HL-60 (cell line): ENCODE results near the gene ZNF275.

ENCODE experiments used
- DNase-seq, 2 experiments: peaks; one replicate each; pipeline ENCODE4 v3.0.0-alpha.2; 2010 to 2020; ENCODE audit warnings: low read depth in 1 of 2, low spot score in 1 of 2
- H3K27ac ChIP-seq: fragments of 250-450 bp; sonication (Bioruptor Pico); replicated peaks from 2 replicates; pipeline ENCODE4 v1.5.1; 2020; ENCODE audit warnings: mild to moderate bottlenecking, moderate library complexity
- H3K27me3 ChIP-seq: fragments of 250-450 bp; sonication (Bioruptor Pico); 2 replicates; pipeline ENCODE4 v1.5.1; 2021; ENCODE audit warnings: mild to moderate bottlenecking, moderate library complexity; ENCODE audit not compliant: insufficient read depth, poor library complexity, severe bottlenecking
- H3K4me3 ChIP-seq: replicated peaks from 2 replicates; pipeline ENCODE4 v1.5.1; 2011; ENCODE audit warnings: mild to moderate bottlenecking, control low read depth, low read length; ENCODE audit not compliant: insufficient read depth
- CTCF ChIP-seq: IDR thresholded peaks from one replicate; pipeline ENCODE4 v1.5.1; 2011; ENCODE audit warnings: low read length, control low read depth, inconsistent platforms; ENCODE audit not compliant: insufficient read depth
- GABPA ChIP-seq: IDR thresholded peaks from 2 replicates; pipeline ENCODE4 v1.6.1; 2012; ENCODE audit warnings: low read depth
- POLR2AphosphoS5 ChIP-seq: IDR thresholded peaks from 2 replicates; pipeline ENCODE4 v1.6.1; 2012; ENCODE audit warnings: low read depth
- REST ChIP-seq: IDR thresholded peaks from 2 replicates; pipeline ENCODE4 v1.6.1; 2012; ENCODE audit warnings: low read depth; ENCODE audit not compliant: insufficient replicate concordance
- SPI1 ChIP-seq: IDR thresholded peaks from 2 replicates; pipeline ENCODE4 v1.6.1; 2012; ENCODE audit warnings: low read depth, mild to moderate bottlenecking, borderline replicate concordance

Gene ZNF275

DNA sequence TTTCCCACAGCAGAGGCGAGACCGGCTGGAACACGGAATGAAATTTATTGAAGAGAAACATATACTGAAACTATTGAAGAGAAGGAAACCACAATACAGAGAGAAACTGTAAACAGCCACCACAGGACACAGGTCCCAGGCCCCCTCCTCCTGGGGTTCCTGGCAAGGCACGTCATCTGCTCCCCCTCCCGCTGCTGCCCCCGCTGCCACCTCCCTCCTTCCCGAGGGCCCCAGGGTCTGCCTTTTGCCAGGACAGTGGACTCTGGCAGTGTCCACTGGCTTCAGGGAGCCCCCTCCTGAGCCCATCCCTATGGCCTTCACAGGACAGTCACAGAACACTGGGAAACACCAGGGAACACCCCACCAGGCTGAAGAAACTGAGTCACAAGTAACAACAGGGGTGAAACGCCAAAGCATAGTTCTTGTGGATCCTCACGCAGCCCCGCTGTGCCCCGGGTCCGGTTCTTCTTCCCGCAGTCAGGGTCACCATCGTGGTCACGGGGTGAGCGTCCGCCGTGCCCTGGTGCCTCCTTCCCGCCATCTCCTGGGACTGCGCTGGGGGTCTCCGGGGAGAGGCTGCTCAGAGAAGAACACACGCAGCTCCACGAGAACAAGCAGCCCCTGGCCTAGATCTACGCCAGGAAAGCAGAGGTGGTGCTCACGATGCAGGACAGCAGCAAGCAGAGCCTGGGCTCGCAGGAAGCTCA, 61.8 kb downstream of the ZNF275 start:
- TF ChIP-seq REST, result no peak
- no peak for TF ChIP-seq SPI1
- TF ChIP-seq CTCF, result no peak
- no peak for TF ChIP-seq POLR2AphosphoS5
- TF ChIP-seq GABPA, result no peak
- Histone ChIP-seq H3K27me3 (no peaks in the 10 kb centered on the region), H3K4me3 (no peak overlapping the region), H3K27ac (no peak overlapping the region)
- no peak for DNase-seq

- Histone ChIP-seq H3K27ac (no peak overlapping the region), H3K27me3 (no peaks in the 10 kb centered on the region), H3K4me3 (no peak overlapping the region)
- no peak for TF ChIP-seq REST
- no peak for TF ChIP-seq GABPA
- TF ChIP-seq SPI1, result no peak
- TF ChIP-seq CTCF, result no peak
- no peak for TF ChIP-seq POLR2AphosphoS5
- DNase-seq, result no peak
Measured at GRCh38 chrX:153396320-153397195, 62.6 kb downstream of the ZNF275 start.

DNA sequence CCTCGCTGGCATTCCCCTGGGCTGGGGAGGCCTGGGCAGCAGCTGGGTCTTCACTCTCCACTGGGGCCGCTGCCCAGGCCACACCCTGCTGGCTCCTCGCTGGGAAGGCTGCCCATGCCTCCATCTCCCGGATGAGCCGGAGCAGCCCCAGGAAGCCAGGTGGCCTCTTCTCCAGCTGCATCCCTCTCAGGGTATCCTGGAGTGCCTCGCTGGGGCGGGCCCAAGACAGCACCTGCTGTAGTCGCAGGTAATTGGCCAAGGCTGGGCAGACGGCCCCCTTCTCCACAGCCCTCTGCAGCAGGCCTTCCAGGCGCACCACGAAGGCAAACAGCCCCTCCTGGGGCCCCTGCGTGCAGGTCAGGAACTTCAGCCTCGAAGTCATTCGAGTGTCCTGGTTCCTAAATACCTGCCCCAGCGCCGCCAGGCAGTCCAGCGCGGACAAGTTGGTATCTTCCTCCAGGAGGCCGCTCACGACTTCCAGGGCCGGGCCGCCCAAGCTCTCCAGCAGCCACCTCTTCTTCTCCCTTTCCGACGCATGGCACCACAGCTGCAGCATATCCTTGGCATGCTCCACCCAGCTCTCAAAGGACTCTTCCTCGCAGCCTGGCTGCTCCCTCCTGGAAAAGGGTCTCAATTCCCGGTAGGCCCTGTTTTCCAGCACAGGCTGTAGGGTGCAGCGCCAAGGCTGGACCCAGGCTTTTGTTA, 63.5 kb downstream of the ZNF275 start:
- Histone ChIP-seq H3K27ac (no peak overlapping the region), H3K4me3 (no peak overlapping the region), H3K27me3 (no peaks in the 10 kb centered on the region)
- no peak for DNase-seq
- TF ChIP-seq CTCF (no peak), SPI1 (no peak), GABPA (no peak), REST (no peak), POLR2AphosphoS5 (no peak)
